GM12865 (cell line): ENCODE data around the gene PLA1A.

Source experiments
- DNase-seq: peaks from one replicate; pipeline ENCODE4 v3.0.0; 2010; ENCODE audit warnings: low read depth
- H3K4me3 ChIP-seq: 2 replicates; pipeline ENCODE4 v1.5.1; 2011; ENCODE audit warnings: mild to moderate bottlenecking, low read depth, low read length, control low read depth
- CTCF ChIP-seq: IDR thresholded peaks from 2 replicates; pipeline ENCODE4 v1.5.1; 2011; ENCODE audit warnings: low read length, control low read depth, low read depth, inconsistent platforms; ENCODE audit not compliant: insufficient read depth; ENCODE audit errors: missing control alignments

The PLA1A gene

GRCh38 chr3:119641416-119641815, 43.7 kb downstream of the PLA1A start:
- no peak for TF ChIP-seq CTCF
- no peak overlapping the region for H3K4me3 ChIP-seq
- no peak for DNase-seq

GRCh38 chr3:119642746-119643473, 45.2 kb downstream of the PLA1A start:
- DNase-seq, result no peak
- no peak overlapping the region for H3K4me3 ChIP-seq

GRCh38 chr3:119643528-119643927, 45.8 kb downstream of the PLA1A start:
- DNase-seq, result no peak
- TF ChIP-seq CTCF, result no peak
- H3K4me3 ChIP-seq, result no peak overlapping the region

More at GRCh38 chr3:119642746-119643473, 45.2 kb downstream of the PLA1A start:
- TF ChIP-seq CTCF, result no peak

GRCh38 chr3:119644481-119644880, 46.8 kb downstream of the PLA1A start:
- TF ChIP-seq CTCF, result no peak
- DNase-seq, result no peak
- H3K4me3 ChIP-seq, result no peak overlapping the region

GRCh38 chr3:119645813-119646212, 48.1 kb downstream of the PLA1A start:
- no peak for DNase-seq
- TF ChIP-seq CTCF, result no peak
- H3K4me3 ChIP-seq, result no peak overlapping the region

GRCh38 chr3:119647171-119647570, 49.5 kb downstream of the PLA1A start:
- no peak overlapping the region for H3K4me3 ChIP-seq
- no peak for TF ChIP-seq CTCF
- DNase-seq, result no peak
